Measurements from ENCODE around the gene RNF38.
"Not testable (repeated sequence)": the region's sequence is repeated elsewhere in the genome, so short reads cannot be mapped to it uniquely, and the experiment has no call there.

Gene RNF38

DNA sequence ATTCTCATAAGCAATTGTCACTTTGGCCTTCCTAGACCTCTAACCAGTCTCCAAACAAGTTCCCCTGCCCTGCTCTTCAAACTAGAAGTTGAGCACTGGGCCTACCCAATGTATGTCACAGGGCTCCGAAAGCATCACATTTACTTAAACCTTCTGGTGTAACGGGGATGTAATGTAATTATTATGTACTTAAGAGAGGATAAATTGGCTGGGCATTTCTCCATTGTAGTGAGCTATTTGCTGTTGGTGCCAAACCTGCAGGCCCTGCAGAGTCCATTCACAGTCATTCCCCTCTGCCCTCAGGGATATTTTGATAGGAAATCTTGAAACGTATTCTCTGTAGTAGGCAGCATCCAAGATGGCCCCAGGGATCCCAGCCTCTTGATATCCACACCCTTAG, 77.6 kb downstream of the RNF38 start:
- no peak overlapping the region for H3K4me3 ChIP-seq (replicated peaks; ENCODE audit: low read depth, low read length)
- no peak for TF ChIP-seq CTCF (IDR thresholded peaks at IDR 0.05; ENCODE audit: low read length, missing control alignments)
- no peak for DNase-seq (ENCODE audit: low read depth)

DNA sequence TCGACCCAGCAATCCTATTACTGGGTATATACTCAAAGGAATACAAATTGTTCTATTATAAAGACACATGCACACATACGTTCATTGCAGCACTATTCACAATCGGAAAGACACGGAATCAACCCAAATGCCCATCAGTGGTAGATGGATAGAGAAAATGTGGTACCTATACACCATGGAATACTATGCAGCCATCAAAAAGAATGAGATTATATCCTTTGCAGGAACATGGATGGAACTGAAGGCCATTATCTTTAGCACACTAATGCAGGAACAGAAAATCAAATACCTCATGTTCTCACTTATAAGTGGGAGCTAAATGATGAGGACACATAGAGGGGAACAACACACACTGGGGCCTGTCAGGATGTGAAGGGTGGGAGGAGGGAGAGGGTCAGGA, 78.2 kb downstream of the RNF38 start:
- H3K4me3 ChIP-seq (replicated peaks; ENCODE audit: low read depth, low read length); DNase-seq (ENCODE audit: low read depth): not testable (repeated sequence)

DNA sequence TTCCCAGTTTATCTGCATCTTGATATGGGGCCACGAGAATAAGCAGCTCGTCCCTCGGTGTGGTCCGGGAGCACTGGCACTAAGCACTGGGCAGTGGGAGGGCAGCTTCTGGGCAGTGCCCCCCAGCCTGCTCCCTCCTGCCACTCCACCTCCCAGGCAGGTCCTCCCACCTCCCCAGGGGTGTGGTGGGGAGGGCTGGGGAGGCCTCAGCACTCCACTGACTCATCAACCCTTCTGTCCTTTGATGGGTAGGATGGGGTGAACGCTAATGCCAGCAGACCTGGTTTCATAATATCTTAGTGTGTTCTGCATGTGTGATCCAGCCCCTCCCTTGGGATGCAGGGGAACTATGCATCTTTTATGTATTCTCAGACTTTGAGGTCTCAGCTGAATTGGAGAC, 79.6 kb downstream of the RNF38 start:
- no peak for DNase-seq (ENCODE audit: low read depth)
- H3K4me3 ChIP-seq (replicated peaks; ENCODE audit: low read depth, low read length): no peak overlapping the region
- no peak for TF ChIP-seq CTCF (IDR thresholded peaks at IDR 0.05; ENCODE audit: low read length, missing control alignments)

DNA sequence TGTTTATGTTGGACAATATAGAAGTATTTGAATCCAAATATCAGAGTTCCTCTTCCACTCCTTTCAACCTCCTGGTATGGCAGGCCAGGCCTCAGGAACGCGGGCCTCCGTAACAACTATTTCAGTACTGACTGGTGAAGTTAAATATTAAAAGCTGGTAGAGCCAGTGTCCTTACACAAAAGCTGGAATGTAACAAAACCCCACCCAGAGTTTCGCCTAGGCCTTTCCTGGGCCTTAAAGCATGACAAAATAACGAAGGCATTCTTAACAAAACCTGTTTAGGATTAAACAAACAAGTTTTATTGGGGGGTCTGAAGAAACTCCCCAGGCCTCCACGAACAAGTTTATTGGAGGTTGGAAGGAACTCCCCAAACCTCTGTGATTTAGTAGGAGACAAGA, 80.3 kb downstream of the RNF38 start:
- H3K4me3 ChIP-seq (replicated peaks; ENCODE audit: low read depth, low read length): no peak overlapping the region
- no peak for TF ChIP-seq CTCF (IDR thresholded peaks at IDR 0.05; ENCODE audit: low read length, missing control alignments)
- DNase-seq (ENCODE audit: low read depth): no peak

GRCh38 chr9:36319183-36319582, 80.9 kb downstream of the RNF38 start:
- no peak for TF ChIP-seq CTCF (IDR thresholded peaks at IDR 0.05; ENCODE audit: low read length, missing control alignments)
- DNase-seq (ENCODE audit: low read depth): no peak
- no peak overlapping the region for H3K4me3 ChIP-seq (replicated peaks; ENCODE audit: low read depth, low read length)

- TF ChIP-seq CTCF (IDR thresholded peaks at IDR 0.05; ENCODE audit: low read length, missing control alignments): no peak
- no peak overlapping the region for H3K4me3 ChIP-seq (replicated peaks; ENCODE audit: low read depth, low read length)
- no peak for DNase-seq (ENCODE audit: low read depth)
Measured at GRCh38 chr9:36318212-36318802, 81.8 kb downstream of the RNF38 start.

DNA sequence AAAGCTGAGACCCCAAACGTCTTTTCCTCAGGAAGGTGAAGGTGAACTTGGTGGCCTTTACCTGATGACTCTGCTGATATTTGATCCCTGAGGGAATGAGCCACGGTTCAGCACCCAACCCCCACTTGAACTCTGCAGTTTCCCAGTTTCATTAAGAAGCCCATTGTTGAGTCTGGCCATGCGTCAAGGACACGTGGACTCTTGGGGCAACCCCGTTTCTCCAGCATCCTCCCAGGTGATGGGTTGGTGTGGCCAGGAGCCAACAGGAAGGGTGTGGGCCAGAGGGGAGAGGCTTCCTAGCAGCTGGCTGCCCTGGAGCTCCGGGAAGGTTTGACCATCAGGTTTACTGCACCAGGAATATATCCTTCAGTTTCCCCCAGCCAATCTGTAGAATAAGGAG, 82.3 kb downstream of the RNF38 start:
- TF ChIP-seq CTCF (IDR thresholded peaks at IDR 0.05; ENCODE audit: low read length, missing control alignments): no peak
- no peak overlapping the region for H3K4me3 ChIP-seq (replicated peaks; ENCODE audit: low read depth, low read length)
- DNase-seq (ENCODE audit: low read depth): no peak

Data from fibroblast of pulmonary artery (primary cell).